H1 (cell line): ENCODE measurements around the gene UBE2B.

Experiments used
- CBX5 ChIP-seq: fragments of 300-800, 300-1000 bp; sonication (generic); IDR thresholded peaks from 2 replicates; pipeline ENCODE4 v1.7.1; 2016; ENCODE audit warnings: antibody characterized with exemption, low read length, low read depth
- CTCF ChIP-seq, 3 experiments: IDR thresholded peaks; 1 replicate in 2 of 3; 2 replicates in 1 of 3; pipeline versions ENCODE4 v1.5.1 to v1.6.1; 2011; ENCODE audit warnings: low read length in 3 of 3, mild to moderate bottlenecking in 3 of 3, inconsistent platforms in 2 of 3, low read depth in 1 of 3, moderate library complexity in 1 of 3; ENCODE audit not compliant: insufficient read depth in 1 of 3; ENCODE audit errors: control extremely low read depth in 1 of 3
- SRF ChIP-seq: IDR thresholded peaks from 2 replicates; pipeline ENCODE4 v1.6.1; 2011; ENCODE audit warnings: mild to moderate bottlenecking, low read depth, low read length, moderate library complexity

GRCh38 chr5:134430001-134430569 is 58.7 kb downstream of the UBE2B start:
- TF ChIP-seq SRF (no peak), CTCF (IDR thresholded peaks at IDR 0.05; ENCODE audit: control extremely low read depth in 1 of 3, insufficient read depth in 1 of 3, low read depth in 1 of 3, low read length in 3 of 3) (peak in 1 of 3 experiments; percentile 7; a peak in 1 of 4 replicates), CBX5 (no peak)
